Epithelial cell of esophagus (primary cell): ENCODE results near the gene TRIP11.

Source experiments
- DNase-seq: peaks from one replicate; pipeline ENCODE4 v3.0.0; 2010; ENCODE audit warnings: low read depth
- H3K4me3 ChIP-seq: 2 replicates; pipeline ENCODE4 v1.5.1; 2011; ENCODE audit warnings: mild to moderate bottlenecking, low read length, control low read depth
- CTCF ChIP-seq: IDR thresholded peaks from 2 replicates; pipeline ENCODE4 v1.5.1; 2011; ENCODE audit warnings: low read depth, mild to moderate bottlenecking, low read length, control low read depth, inconsistent platforms; ENCODE audit not compliant: insufficient read depth; ENCODE audit errors: missing control alignments

The TRIP11 gene

GRCh38 chr14:91968280-91968679 is 71.6 kb downstream of the TRIP11 start:
- H3K4me3 ChIP-seq: no peak overlapping the region
- no peak for TF ChIP-seq CTCF
- no peak for DNase-seq

GRCh38 chr14:91964724-91965123 is 75.1 kb downstream of the TRIP11 start:
- H3K4me3 ChIP-seq: no peak overlapping the region
- DNase-seq: no peak
- no peak for TF ChIP-seq CTCF

- no peak for TF ChIP-seq CTCF
Measured at GRCh38 chr14:91964011-91964410, 75.8 kb downstream of the TRIP11 start.

GRCh38 chr14:91963465-91963864 is 76.4 kb downstream of the TRIP11 start:
- peak; percentile 24 for DNase-seq
- H3K4me3 ChIP-seq: no peak overlapping the region
- no peak for TF ChIP-seq CTCF

More at GRCh38 chr14:91964011-91964410, 75.8 kb downstream of the TRIP11 start:
- DNase-seq: no peak
- no peak overlapping the region for H3K4me3 ChIP-seq

- no peak for TF ChIP-seq CTCF
- no peak overlapping the region for H3K4me3 ChIP-seq
- DNase-seq: no peak
Measured at GRCh38 chr14:91961297-91962220, 78.3 kb downstream of the TRIP11 start.

GRCh38 chr14:91957876-91958313 is 82.0 kb downstream of the TRIP11 start:
- no peak for TF ChIP-seq CTCF
- H3K4me3 ChIP-seq: no peak overlapping the region
- no peak for DNase-seq
